Measurements from ENCODE around the gene MEFV.
"Not testable (repeated sequence)": the region's sequence is repeated elsewhere in the genome, so short reads cannot be mapped to it uniquely, and the experiment has no call there.

MEFV gene

DNA sequence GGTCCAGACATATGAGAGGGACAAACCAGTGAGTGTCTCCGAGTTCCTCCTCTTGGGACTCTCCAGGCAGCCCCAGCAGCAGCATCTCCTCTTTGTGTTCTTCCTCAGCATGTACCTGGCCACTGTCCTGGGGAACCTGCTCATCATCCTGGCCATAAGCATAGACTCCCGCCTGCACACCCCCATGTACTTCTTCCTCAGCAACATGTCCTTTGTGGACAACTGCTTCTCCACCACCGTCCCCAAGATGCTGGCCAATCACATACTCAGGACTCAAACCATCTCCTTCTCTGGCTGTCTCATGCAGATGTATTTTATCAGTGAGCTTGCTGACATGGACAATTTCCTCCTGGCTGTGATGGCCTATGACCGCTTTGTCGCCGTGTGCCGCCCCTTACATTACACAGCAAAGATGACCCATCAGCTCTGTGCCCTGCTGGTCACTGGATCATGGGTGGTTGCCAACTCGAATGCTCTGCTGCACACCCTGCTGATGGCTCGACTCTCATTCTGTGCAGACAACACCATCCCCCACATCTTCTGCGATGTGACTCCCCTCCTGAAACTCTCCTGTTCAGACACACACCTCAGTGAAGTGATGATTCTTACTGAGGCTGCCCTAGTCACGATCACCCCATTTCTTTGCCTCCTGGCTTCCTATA lies 40.7 kb downstream of the MEFV start:
- DNase-seq (ENCODE audit: low spot score), result no peak

DNA sequence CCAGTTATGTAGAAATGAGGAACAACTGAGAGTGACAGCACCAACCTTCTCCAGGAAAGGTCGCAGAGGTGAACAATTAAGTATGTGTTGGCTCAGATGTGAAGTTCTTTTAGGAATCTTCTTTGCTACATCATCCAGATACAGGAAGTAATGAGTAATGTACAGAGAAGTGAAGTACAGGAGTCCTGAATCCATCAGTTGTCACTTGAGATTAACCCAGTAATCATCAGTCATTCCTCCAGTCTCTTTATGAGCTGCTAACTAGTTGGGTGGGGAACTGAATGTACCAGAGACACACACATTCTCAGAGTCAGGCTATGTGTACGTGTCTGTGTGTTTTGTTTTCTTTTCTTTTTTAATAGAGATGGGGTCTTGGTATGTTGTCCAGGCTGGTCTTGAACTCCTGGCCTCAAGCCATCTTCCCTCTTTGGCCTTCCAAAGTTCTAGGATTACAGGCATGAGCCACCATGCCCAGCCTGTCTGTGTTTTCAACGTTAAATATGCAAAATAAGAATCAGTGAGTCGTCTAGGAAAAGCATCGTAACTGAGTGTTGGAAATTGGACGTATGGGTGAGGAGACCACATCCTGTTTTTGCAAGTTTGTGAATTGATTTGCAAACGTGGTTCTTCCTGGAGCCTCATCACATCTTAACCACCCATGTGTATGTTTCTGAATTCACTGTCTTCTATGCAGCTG lies 41.4 kb downstream of the MEFV start:
- no peak for DNase-seq (ENCODE audit: low spot score)

DNA sequence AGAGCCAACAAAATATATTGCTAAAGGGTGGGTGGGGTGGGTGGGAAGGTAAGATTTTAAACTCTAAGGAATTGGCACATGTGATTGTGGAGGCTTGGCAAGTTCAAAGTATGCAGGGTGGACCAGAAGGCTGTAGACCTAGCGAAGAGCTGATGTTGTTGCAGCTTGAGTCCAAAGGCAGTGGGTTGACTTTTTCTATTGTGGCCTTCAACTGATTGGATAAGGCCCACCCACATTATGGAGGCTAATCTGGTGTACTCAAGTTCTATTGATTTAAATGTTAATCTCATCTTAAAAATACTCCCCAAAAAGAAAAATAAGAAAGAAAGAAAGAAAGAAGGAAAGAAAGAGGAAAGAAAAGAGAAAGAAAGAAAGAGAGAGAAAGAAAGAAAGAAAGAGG lies 43.9 kb downstream of the MEFV start:
- DNase-seq (ENCODE audit: low spot score), result no peak

DNA sequence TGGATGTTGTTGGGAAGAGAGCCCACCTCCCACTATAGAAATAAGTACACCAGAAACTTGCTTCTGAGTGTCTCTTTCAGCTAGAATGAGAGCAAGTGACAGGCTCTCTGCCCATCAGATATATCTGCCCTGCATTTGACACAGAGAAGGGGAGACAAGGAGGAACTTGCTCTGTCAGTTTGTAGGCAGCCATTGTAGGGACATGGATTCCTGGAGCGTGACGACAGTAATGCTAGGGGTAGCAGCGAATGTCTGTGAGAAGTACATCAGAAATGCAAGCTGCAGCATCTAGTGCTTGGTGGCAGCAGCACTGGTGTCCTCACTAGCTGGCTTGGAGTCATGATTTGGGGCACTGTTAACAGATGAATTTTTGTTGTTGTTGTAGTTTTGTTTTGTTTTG lies 44.4 kb downstream of the MEFV start:
- no peak for DNase-seq (ENCODE audit: low spot score)

GRCh38 chr16:3207086-3207953 lies 49.1 kb downstream of the MEFV start:
- no peak for DNase-seq (ENCODE audit: low spot score)

DNA sequence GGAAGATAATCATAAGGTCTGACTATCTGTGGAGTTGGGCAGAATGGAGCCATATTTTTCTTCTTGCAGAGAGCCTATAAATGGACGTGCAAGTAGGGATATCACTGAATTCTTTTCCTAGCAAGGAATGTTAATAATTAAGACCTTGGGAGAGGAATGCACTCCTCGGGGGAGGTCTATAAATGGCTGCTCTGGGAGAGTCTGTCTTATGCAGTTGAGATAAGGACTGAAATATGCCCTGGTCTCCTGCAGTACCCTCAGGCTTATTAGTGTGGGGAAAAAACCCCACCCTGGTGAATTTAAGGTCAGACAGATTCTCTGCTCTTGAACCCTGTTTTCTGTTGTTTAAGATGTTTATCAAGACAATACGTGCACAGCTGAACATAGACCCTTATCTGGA lies 50.5 kb downstream of the MEFV start:
- DNase-seq (ENCODE audit: low spot score), result not testable (repeated sequence)

GRCh38 chr16:3202903-3203539 lies 53.4 kb downstream of the MEFV start:
- no peak for DNase-seq (ENCODE audit: low spot score)

- DNase-seq (ENCODE audit: low spot score), result no peak
Measured at GRCh38 chr16:3198334-3199072, 57.9 kb downstream of the MEFV start.

DNA sequence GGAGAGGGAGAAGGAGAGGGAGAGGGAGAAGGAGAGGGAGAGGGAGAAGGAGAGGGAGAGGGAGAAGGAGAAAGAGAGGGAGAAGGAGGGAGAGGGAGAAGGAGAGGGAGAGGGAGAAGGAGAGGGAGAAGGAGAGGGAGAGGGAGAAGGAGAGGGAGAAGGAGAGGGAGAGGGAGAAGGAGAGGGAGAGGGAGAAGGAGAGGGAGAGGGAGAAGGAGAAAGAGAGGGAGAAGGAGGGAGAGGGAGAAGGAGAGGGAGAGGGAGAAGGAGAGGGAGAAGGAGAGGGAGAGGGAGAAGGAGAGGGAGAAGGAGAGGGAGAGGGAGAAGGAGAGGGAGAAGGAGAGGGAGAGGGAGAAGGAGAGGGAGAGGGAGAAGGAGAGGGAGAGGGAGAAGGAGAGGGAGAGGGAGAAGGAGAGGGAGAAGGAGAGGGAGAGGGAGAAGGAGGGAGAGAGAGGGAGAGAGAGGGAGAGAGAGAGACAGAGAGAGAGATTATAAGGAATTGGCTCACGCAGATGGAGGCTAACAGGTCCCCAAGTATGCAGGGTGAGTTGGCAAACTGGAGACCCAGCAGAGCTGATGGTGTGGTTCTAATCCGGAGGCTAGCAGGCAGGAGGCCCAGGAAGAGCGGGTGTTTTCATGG lies 58.6 kb downstream of the MEFV start:
- DNase-seq (ENCODE audit: low spot score), result not testable (repeated sequence)

GRCh38 chr16:3195975-3196374 lies 60.5 kb downstream of the MEFV start:
- no peak for DNase-seq (ENCODE audit: low spot score)

- no peak for DNase-seq (ENCODE audit: low spot score)
Measured at GRCh38 chr16:3194792-3195191, 61.6 kb downstream of the MEFV start.

- no peak for DNase-seq (ENCODE audit: low spot score)
Measured at GRCh38 chr16:3193221-3194212, 62.9 kb downstream of the MEFV start.

- DNase-seq (ENCODE audit: low spot score), result no peak
Measured at GRCh38 chr16:3192476-3193019, 63.9 kb downstream of the MEFV start.

Measured in SK-N-DZ (cell line).